HG02840 (cell line): ENCODE results near the gene FCF1.
A peak's percentile ranks its signal among the peaks of the same experiment; 100 is the strongest.

Experiments
- ATAC-seq: cut with Tn5 transposase; IDR thresholded peaks from one replicate; pipeline ENCODE4 v1.9.1; 2021; ENCODE audit warnings: mild to moderate bottlenecking, moderate library complexity, moderate number of reproducible peaks; ENCODE audit not compliant: unreplicated experiment, low FRiP score

Gene FCF1

GRCh38 chr14:74762917-74763802, 50.2 kb downstream of the FCF1 start, which contains the start of gene YLPM1:
Gene YLPM1 (plus strand): TSS chr14:74763316. CDS start chr14:74763490, 174 bp downstream.
- peak; percentile 94 for ATAC-seq

- ATAC-seq = no peak
These were observed 51.0 kb downstream of the FCF1 start for GRCh38 chr14:74763803-74764531.

DNA sequence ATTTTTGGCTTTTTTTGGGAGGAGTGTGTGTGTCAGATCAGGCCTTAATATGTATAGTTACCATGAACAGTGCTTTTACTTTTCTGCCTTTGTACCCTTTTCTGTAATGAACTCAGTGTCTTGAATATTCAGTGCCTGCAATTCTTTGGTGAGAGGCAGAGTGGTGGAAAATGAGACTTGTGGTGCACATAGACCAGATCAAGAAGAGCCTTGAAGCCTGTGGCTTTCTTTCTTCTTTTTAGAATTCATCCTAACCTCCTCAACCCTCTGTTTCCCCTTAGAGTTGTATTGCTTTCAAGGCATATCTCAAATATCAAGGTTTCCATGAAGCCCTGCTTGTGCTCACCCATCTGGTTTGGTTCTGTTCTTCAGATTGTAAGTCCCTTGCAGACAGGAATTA, 52.8 kb downstream of the FCF1 start:
- ATAC-seq = no peak

DNA sequence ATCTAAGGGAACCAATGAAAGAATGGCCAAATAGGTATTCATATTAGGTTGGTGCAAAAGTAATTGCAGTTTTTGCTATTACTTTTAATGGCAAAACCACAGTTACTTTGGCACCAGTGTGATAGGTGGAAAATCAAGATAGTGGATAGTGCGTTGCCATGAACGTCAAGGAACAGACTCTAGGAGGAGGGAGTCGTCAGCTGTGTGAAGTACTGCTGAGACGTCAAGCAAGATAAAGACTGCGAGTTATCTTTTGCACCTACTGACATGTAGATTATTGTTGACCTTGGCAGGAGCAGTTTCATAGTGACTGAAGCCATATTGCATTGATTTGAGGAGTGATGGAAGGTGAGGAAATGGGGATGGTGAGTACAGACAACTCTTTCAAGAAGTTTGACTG, 58.5 kb downstream of the FCF1 start:
- no peak for ATAC-seq

- no peak for ATAC-seq
These were observed 71.7 kb downstream of the FCF1 start for GRCh38 chr14:74784634-74785033.

DNA sequence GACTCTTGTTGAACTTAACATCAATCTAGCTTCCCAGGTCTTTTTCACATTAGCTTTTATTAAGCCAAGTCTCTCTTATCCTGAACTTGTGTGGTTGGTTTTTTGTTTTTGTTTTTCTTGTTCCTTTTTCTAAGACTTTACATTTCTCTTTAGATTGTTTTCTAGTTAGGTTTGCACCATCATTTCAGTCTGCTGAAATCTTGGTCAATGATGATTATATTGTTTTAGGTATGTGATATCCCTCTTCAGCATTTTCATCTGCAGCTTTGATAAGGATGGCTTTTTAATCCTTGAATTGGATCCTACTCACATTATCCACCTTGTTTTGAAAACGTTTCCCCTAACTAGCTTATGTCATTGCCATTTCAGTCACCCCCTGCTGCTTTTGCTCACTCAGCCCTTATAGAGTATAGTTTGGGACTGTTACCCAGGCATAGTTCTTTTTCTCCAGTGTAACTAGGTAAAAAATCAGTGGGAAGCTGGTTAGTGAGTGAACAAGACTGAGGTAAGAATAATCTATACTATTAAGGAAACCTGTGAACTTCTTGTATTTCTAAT, 72.2 kb downstream of the FCF1 start:
- ATAC-seq = no peak

DNA sequence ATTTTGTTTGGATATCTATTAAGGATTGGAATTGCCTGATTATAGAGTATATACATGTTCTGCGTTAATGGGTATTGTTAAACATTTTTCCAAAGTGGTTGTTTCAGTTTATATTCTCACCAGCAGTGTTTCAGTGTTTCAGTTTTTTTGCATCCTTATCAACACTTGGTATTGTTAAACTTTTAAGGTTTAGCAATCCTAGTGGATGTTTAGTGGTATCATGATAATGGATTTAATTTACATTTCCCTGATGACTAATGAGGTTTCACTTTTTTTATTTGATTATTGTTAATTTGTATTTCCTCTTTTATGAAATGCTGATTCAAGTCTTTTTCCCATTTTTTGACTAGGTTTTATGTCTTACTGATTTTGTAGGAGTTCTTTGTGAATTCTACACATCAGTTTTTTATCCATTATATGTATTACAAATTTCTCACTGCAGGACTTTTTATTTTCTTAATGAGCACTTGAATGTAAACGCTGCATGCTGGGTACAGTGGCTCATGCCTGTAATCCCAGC, 73.9 kb downstream of the FCF1 start:
- ATAC-seq = no peak
